HuH-7 (cell line): ENCODE data around the gene GAPDHS.

ENCODE experiments used
- DNase-seq: peaks from one replicate; pipeline ENCODE4 v3.0.0; 2011; ENCODE audit warnings: low spot score

GAPDHS gene

GRCh38 chr19:35533201-35533821 is at the start of gene GAPDHS:
Gene GAPDHS (plus strand): TSS chr19:35533456. CDS start chr19:35533528, 72 bp downstream.
- no peak for DNase-seq

- no peak for DNase-seq
These were observed 48.8 kb upstream of the GAPDHS start for GRCh38 chr19:35484252-35485036.

- DNase-seq, result no peak
These were observed 47.0 kb upstream of the GAPDHS start for GRCh38 chr19:35486268-35486708.

GRCh38 chr19:35487656-35488182 is 45.5 kb upstream of the GAPDHS start:
- no peak for DNase-seq

- DNase-seq, result no peak
These were observed 44.6 kb upstream of the GAPDHS start for GRCh38 chr19:35488677-35489076.

GRCh38 chr19:35490364-35490763 is 42.9 kb upstream of the GAPDHS start, which contains the start of gene KRTDAP:
Gene KRTDAP (minus strand): TSS chr19:35490464. CDS start chr19:35490442, 22 bp downstream.
- DNase-seq, result no peak

GRCh38 chr19:35491836-35492360 is 41.4 kb upstream of the GAPDHS start:
- no peak for DNase-seq

- no peak for DNase-seq
These were observed 39.3 kb upstream of the GAPDHS start for GRCh38 chr19:35493971-35494370.

GRCh38 chr19:35495107-35496064 is 37.9 kb upstream of the GAPDHS start:
- DNase-seq, result peak; percentile 93

- no peak for DNase-seq
These were observed 35.9 kb upstream of the GAPDHS start for GRCh38 chr19:35497406-35497805.

- DNase-seq, result no peak
These were observed 35.0 kb upstream of the GAPDHS start for GRCh38 chr19:35498220-35498619.

- no peak for DNase-seq
These were observed 34.2 kb upstream of the GAPDHS start for GRCh38 chr19:35498984-35499527.

GRCh38 chr19:35500611-35501010 is 32.6 kb upstream of the GAPDHS start:
- no peak for DNase-seq

- no peak for DNase-seq
These were observed 31.6 kb upstream of the GAPDHS start for GRCh38 chr19:35501684-35502083.

GRCh38 chr19:35502751-35503150 is 30.5 kb upstream of the GAPDHS start:
- no peak for DNase-seq

- DNase-seq, result no peak
These were observed 27.2 kb upstream of the GAPDHS start for GRCh38 chr19:35506011-35506410.

GRCh38 chr19:35507561-35507960 is 25.7 kb upstream of the GAPDHS start:
- no peak for DNase-seq

- no peak for DNase-seq
These were observed 25.1 kb upstream of the GAPDHS start for GRCh38 chr19:35508129-35508528.

- DNase-seq, result peak; percentile 68
These were observed 24.1 kb upstream of the GAPDHS start for GRCh38 chr19:35509018-35509652.

GRCh38 chr19:35509861-35510625 is 23.2 kb upstream of the GAPDHS start:
- peak; percentile 97 for DNase-seq
